ENCODE results near the gene KIF5A.

The KIF5A gene

DNA sequence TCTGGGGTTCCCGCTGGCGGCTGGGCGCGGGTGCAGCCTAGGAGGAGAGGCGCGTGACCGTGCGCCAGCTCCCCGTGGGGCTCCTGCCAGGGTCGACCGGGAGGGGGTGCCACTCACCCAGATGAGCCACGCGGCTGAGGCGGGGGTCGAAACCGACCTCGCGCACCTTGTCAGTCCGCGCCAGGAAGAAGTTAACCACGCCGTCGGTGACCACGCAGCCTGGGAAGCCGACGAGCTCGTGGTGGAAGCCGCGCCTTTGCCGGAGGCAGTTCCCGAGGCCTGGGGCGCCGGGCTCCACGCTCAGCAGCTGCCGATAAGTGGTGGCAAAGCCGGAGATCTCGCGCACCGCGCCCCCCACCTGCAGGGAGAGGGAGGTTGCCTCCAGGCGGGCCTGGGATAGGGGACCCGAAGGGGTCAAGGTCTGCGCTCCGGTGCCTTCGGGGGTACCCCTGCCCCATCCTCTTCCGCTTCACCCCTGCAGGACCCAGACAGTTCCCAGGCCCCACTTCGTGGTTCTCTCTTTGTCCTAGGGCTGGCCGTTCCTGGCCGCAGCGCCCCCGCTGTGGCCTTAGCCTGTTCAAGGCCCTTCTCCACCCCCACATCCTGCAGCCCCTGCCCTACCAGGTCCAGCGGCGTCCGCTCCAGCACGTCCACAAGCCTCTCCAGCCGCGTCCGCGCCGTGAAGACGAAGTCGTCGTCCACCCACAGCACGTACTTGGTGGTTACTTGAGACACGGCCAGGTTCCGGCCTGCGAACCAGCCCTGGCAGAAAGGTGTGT lies 77.8 kb downstream of the KIF5A start:
- TF ChIP-seq ZC3H10 (CRISPR knock-in tag; IDR thresholded peaks at IDR 0.05) (no peak), SNAI2 (CRISPR knock-in tag; IDR thresholded peaks at IDR 0.05) (no peak), RARB (CRISPR knock-in tag; IDR thresholded peaks at IDR 0.05) (no peak), ZNF565 (CRISPR knock-in tag; conservative IDR thresholded peaks at IDR 0.05; ENCODE audit: low read depth) (no peak), ISL1 (CRISPR knock-in tag; IDR thresholded peaks at IDR 0.05) (no peak), OSR1 (CRISPR knock-in tag; IDR thresholded peaks at IDR 0.05) (no peak), PPARA (CRISPR knock-in tag; IDR thresholded peaks at IDR 0.05; ENCODE audit: borderline replicate concordance) (no peak), ZNF8 (CRISPR knock-in tag; IDR thresholded peaks at IDR 0.05) (no peak), CSDC2 (CRISPR knock-in tag; IDR thresholded peaks at IDR 0.05) (no peak)
- TF ChIP-seq, protein P1, sequence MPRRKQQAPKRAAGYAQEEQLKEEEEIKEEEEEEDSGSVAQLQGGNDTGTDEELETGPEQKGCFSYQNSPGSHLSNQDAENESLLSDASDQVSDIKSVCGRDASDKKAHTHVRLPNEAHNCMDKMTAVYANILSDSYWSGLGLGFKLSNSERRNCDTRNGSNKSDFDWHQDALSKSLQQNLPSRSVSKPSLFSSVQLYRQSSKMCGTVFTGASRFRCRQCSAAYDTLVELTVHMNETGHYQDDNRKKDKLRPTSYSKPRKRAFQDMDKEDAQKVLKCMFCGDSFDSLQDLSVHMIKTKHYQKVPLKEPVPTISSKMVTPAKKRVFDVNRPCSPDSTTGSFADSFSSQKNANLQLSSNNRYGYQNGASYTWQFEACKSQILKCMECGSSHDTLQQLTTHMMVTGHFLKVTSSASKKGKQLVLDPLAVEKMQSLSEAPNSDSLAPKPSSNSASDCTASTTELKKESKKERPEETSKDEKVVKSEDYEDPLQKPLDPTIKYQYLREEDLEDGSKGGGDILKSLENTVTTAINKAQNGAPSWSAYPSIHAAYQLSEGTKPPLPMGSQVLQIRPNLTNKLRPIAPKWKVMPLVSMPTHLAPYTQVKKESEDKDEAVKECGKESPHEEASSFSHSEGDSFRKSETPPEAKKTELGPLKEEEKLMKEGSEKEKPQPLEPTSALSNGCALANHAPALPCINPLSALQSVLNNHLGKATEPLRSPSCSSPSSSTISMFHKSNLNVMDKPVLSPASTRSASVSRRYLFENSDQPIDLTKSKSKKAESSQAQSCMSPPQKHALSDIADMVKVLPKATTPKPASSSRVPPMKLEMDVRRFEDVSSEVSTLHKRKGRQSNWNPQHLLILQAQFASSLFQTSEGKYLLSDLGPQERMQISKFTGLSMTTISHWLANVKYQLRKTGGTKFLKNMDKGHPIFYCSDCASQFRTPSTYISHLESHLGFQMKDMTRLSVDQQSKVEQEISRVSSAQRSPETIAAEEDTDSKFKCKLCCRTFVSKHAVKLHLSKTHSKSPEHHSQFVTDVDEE (CRISPR knock-in tag; IDR thresholded peaks at IDR 0.05) = no peak
- ATAC-seq = no peak

DNA sequence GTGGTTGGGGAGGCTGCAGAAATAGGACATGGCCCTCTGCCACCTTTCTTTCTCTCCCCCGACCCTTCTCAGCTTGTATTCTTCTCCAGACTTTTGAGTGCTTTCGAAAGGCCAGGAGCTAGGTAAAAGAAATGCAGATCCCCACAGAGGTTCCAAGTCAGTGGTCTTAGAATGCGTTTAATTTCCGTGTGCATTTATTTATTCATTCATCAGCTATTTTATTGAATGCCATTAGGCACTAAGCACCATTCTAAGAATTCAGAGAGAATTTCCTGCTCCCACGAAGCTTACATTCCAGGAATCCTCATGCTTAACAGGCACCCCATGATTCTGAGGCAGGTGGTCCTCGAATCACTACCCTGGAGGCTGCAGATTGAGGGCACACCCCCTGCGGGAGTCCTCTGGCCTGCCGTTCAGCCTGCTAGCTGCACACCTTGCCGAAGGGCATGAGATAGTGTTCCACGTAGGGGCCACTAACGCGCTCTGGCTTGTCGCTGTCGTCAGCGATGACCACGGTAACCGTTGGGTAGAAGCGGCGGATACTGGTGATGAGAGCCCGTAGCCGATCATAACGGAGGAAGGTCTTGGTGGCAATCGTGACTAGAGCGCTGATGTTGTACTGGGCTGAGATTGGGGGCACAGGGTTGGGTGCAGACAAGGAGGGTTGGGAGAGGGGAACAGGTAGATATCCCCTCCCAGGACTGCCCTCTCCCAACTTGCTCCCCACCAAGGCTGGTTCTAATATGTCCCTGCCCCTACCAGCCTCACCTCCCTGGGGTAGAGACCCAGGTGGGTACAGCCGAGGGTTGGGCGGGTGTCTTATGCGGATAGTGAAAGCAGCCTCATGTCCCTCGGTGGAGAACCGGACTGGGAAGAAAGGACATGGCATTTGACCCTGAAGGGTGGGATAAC lies 78.7 kb downstream of the KIF5A start:
- no peak for ATAC-seq
- TF ChIP-seq POU6F1 (CRISPR knock-in tag; IDR thresholded peaks at IDR 0.05; ENCODE audit: borderline replicate concordance, low read depth) (no peak), RARB (CRISPR knock-in tag; IDR thresholded peaks at IDR 0.05) (no peak), ESRRG (CRISPR knock-in tag; IDR thresholded peaks at IDR 0.05) (no peak), BACH2 (CRISPR knock-in tag; IDR thresholded peaks at IDR 0.05; ENCODE audit: borderline replicate concordance) (no peak), ARNTL (CRISPR knock-in tag; IDR thresholded peaks at IDR 0.05; ENCODE audit: borderline replicate concordance, low read depth) (no peak), ZNF8 (CRISPR knock-in tag; IDR thresholded peaks at IDR 0.05) (no peak), PPARA (CRISPR knock-in tag; IDR thresholded peaks at IDR 0.05; ENCODE audit: borderline replicate concordance) (no peak), ZFP30 (CRISPR knock-in tag; IDR thresholded peaks at IDR 0.05) (no peak), CREB5 (CRISPR knock-in tag; IDR thresholded peaks at IDR 0.05; ENCODE audit: low read depth) (no peak), CSDC2 (CRISPR knock-in tag; IDR thresholded peaks at IDR 0.05) (no peak), ZNF70 (CRISPR knock-in tag; IDR thresholded peaks at IDR 0.05) (no peak), TOX (CRISPR knock-in tag; IDR thresholded peaks at IDR 0.05; ENCODE audit: borderline replicate concordance) (no peak), ZFP3 (CRISPR knock-in tag; IDR thresholded peaks at IDR 0.05) (no peak), GLIS3 (CRISPR knock-in tag; IDR thresholded peaks at IDR 0.05) (no peak), SNAI2 (CRISPR knock-in tag; IDR thresholded peaks at IDR 0.05) (no peak), ZC3H10 (CRISPR knock-in tag; IDR thresholded peaks at IDR 0.05) (no peak)
- TF ChIP-seq, protein P1 (CRISPR knock-in tag; IDR thresholded peaks at IDR 0.05) = no peak
- TF ChIP-seq, protein P2, sequence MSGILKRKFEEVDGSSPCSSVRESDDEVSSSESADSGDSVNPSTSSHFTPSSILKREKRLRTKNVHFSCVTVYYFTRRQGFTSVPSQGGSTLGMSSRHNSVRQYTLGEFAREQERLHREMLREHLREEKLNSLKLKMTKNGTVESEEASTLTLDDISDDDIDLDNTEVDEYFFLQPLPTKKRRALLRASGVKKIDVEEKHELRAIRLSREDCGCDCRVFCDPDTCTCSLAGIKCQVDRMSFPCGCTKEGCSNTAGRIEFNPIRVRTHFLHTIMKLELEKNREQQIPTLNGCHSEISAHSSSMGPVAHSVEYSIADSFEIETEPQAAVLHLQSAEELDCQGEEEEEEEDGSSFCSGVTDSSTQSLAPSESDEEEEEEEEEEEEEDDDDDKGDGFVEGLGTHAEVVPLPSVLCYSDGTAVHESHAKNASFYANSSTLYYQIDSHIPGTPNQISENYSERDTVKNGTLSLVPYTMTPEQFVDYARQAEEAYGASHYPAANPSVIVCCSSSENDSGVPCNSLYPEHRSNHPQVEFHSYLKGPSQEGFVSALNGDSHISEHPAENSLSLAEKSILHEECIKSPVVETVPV (CRISPR knock-in tag; IDR thresholded peaks at IDR 0.05) = no peak

All from SK-N-SH treated with all-trans-retinoic acid at 6 μM for 48 hours (cell line).